Activated CD4-positive, alpha-beta T cell treated with anti-CD3 and anti-CD28 coated beads for 36 hours (primary cell): ENCODE results near the gene MAB21L4. TPM values are rescaled to one million over a fixed set of nuclear protein-coding genes. Genes with fewer than 3 reads are reported as not detected.

Experiments used
- ATAC-seq: fragments of 200-7000 bp; cut with Tn5 transposase; one replicate; pipeline ENCODE4 v1.10.0; 2021; ENCODE audit warnings: mild to moderate bottlenecking, moderate library complexity
- CTCF ChIA-PET: fragments of 350-600 bp; sonication (Branson Sonifier 250); formaldehyde crosslinking; loops from one replicate; lab custom pipeline; 2021; ENCODE audit warnings: antibody characterized with exemption; lab: Charles Lee
- POLR2A ChIA-PET: fragments of 350-600 bp; sonication (Branson Sonifier 250); formaldehyde crosslinking; loops from one replicate; lab custom pipeline; 2021; ENCODE audit warnings: antibody characterized with exemption, inconsistent platforms; lab: Charles Lee
- DNase-seq: peaks from one replicate; pipeline ENCODE4 v3.0.0-alpha.2; 2020
- H3K27ac Mint-ChIP-seq: one replicate; pipeline ENCODE4 v1.8.0; 2021; ENCODE audit warnings: mixed read lengths
- H3K27me3 Mint-ChIP-seq: one replicate; pipeline ENCODE4 v1.8.0; 2021; ENCODE audit warnings: mixed read lengths
- H3K36me3 Mint-ChIP-seq: one replicate; pipeline ENCODE4 v1.8.0; 2021; ENCODE audit warnings: low read depth, mixed read lengths
- H3K4me1 Mint-ChIP-seq: one replicate; pipeline ENCODE4 v1.8.0; 2021; ENCODE audit warnings: mixed read lengths
- H3K4me3 Mint-ChIP-seq: one replicate; pipeline ENCODE4 v1.8.0; 2021; ENCODE audit warnings: mild to moderate bottlenecking, moderate library complexity, mixed read lengths
- H3K9me3 Mint-ChIP-seq: one replicate; pipeline ENCODE4 v1.8.0; 2021; ENCODE audit warnings: low read depth, mixed read lengths
- intact Hi-C, 2 experiments: fragments of 100-400 bp; cut with DNase I in 1 of 2; cut with micrococcal nuclease in 1 of 2; formaldehyde crosslinking; loops; one replicate each; pipeline versions ENCODE4 v1.14.2 to v1.15.1; 2022 to 2024; cut with DNase I, micrococcal nuclease
- total RNA-seq, 2 experiments: library from RNA; stranded (reverse); gene quantifications; one replicate each; pipeline ENCODE4 v1.2.3, GENCODE V29; 2021

The MAB21L4 gene
- total RNA-seq, 2 experiments from 2014 or later: not detected

DNA sequence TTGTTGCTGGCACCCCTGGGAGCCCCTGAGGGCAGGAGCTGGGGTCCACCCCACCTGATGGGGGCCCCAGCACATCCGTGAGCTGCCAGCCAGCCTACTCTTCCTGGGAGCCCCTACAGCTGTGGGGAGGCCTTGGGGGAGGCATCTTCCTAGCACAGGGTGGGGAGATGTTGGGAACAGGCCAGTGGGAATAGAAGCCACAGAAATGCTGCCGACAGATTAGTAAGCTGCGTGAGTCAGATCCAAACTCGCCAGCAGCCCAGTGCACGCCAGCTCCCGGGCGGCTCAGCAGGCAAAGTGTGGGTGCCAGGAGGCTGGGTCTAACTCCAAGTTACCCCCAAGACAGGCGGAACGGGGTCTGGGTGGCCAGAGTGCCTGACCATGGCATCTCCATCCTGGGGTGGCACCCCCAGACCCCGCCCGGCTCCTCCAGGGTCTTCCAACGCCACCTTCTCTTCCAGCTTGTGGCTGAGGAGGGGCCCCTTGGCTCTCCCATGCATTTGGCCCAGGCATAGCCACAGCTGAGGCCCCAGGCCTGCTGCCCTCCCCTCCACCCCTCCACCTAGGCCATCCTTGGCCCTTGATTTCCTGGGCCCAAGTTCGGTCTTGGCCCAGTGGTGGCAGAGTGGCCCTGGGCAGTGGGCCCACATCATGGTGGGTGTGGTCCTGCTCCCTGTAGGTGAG is 25.5 kb upstream of the MAB21L4 start:
- Mint-ChIP-seq H3K36me3 (no peaks in the 10 kb centered on the region), H3K4me1 (no peaks in the 10 kb centered on the region), H3K4me3 (no peak overlapping the region), H3K27ac (no peak overlapping the region), H3K9me3 (no peaks in the 10 kb centered on the region), H3K27me3 (peaks cover 4% of the 10 kb centered on the region)
- DNase-seq (peak; percentile 13), ATAC-seq (no peak)
- ChIA-PET CTCF (interaction anchor here (0.6 to 1.0 kb wide), 2 partner anchors 40 to 243 kb away, joined by 3 read pairs; no protein-coding TSS in a partner anchor), POLR2A (no interaction called here)
- intact Hi-C loops: no loop called here

DNA sequence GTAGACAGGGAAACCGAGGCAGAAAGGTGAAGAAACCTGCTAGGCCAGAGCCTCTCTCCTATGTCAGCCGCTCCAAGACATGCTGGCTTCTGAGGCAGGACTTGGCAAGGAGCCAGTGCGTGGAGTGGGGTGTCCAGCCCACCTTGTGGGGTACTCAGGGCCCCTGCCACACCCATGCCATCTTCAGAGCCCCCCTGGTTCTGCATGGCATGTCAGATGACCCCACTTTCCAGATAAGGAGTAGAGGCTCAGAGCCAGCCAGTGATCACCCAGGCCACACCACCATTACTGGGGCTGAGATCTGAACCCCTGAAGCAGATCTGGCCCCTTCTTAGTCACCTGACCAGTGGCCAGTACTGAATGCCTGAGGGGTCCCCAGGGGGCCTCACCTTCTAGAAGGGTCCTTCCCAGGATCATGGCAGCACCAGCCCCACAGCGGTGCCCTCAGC is 24.9 kb upstream of the MAB21L4 start:
- H3K36me3 Mint-ChIP-seq: no peaks in the 10 kb centered on the region
- no peak overlapping the region for H3K4me3 Mint-ChIP-seq
- no peak for ATAC-seq
- no peaks in the 10 kb centered on the region for H3K9me3 Mint-ChIP-seq
- CTCF ChIA-PET: interaction anchor here (0.6 kb wide), 1 partner anchor 244 kb away, joined by 3 read pairs; no protein-coding TSS in a partner anchor
- no peak for DNase-seq
- intact Hi-C loops: no loop called here
- POLR2A ChIA-PET: no interaction called here
- no peaks in the 10 kb centered on the region for H3K4me1 Mint-ChIP-seq
- H3K27ac Mint-ChIP-seq: no peak overlapping the region
- peaks cover 4% of the 10 kb centered on the region for H3K27me3 Mint-ChIP-seq

DNA sequence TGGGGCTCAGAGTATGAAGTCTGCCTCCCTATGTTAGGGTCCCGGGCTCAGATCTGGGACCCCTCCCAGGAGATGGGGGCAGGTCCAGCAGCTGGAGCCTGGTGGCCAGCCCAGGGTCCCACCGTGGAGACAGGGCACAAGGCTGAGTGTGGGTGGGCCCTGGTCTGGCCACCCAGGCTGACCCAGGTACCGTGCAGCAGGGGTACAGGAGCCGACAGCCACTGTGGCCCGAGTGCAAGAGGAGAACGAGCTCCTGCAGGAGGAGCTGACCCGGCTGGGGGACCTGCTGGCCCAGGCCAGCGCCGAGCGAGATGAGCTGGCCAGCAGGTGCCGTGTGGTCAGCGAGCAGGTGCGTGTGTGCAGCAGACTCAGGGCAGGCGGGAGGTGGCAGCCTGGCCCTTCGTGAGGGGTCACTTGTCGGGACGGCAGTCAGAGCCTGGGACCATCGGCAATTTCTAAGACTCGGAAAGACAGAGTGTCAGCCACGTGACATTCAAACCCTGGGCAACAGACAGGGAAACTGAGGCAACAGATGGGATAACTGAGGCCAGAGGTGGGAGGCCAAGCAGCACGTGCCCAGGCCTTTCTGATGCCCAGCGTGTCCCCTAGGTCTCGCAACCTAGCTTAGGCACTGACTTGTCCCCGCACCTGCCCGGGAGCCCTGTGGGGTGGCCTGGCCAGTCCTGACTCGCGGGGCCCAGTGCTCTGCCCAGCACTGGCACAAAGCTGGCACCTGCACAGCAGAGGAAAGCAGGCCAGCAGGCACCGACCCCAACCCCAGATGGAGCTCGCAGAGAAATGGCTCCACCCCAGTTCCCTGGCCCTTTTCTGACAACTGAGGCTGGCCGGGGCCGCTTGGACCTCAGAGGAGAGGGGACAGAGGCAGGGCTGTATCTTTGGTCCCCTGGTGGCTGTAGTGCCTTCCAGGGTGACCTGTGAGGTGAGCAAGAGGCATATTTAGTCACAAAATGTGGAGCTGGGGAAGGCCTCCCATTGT is 24.1 kb upstream of the MAB21L4 start:
- H3K36me3 Mint-ChIP-seq: no peaks in the 10 kb centered on the region
- intact Hi-C loops: no loop called here

DNA sequence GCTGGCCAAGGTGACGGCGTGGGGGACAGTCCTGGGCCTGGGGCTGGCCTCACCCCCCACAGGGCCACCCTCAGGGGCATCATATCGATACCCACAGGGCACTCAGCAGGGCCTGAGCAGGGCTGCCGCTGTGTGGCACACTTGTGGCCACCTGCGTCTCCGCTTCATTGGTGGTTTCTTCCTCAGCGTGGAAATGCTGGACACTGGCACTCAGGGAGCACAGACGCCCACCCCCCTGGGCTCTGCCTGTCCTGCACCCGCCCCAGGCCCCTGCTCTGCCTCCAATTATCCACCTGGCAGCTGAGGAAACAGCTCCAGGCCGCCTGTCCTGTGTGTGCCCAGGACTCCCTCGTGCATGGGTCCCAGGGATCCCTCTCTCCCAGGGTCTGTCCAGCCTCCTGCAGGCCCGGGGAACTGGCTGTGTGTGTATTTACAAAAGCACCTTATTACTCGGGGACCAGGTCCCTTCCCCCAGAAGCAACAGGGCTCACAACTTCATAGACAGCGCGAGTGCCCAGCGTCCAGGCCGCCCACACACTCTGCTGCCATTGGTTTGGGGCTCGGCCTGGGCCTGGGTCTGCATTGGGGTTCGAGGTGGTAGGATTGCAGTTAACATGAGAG is 23.3 kb upstream of the MAB21L4 start:
- Mint-ChIP-seq H3K4me1 (no peaks in the 10 kb centered on the region), H3K27me3 (peaks cover 8% of the 10 kb centered on the region), H3K4me3 (no peak overlapping the region), H3K27ac (no peak overlapping the region), H3K9me3 (no peaks in the 10 kb centered on the region), H3K36me3 (no peaks in the 10 kb centered on the region)
- intact Hi-C loops: no loop called here
- POLR2A ChIA-PET: no interaction called here
- DNase-seq (peak; percentile 3), ATAC-seq (no peak)
- CTCF ChIA-PET: no interaction called here

More for the DNA sequence above, 24.1 kb upstream of the MAB21L4 start:
- ChIA-PET POLR2A (no interaction called here), CTCF (interaction anchor here (0.6 kb wide), 1 partner anchor 245 kb away, joined by 3 read pairs; no protein-coding TSS in a partner anchor)
- ATAC-seq: no peak
- Mint-ChIP-seq H3K27me3 (peaks cover 8% of the 10 kb centered on the region), H3K4me3 (no peak overlapping the region), H3K4me1 (no peaks in the 10 kb centered on the region), H3K9me3 (no peaks in the 10 kb centered on the region), H3K27ac (no peak overlapping the region)
- peak; percentile 5 for DNase-seq

DNA sequence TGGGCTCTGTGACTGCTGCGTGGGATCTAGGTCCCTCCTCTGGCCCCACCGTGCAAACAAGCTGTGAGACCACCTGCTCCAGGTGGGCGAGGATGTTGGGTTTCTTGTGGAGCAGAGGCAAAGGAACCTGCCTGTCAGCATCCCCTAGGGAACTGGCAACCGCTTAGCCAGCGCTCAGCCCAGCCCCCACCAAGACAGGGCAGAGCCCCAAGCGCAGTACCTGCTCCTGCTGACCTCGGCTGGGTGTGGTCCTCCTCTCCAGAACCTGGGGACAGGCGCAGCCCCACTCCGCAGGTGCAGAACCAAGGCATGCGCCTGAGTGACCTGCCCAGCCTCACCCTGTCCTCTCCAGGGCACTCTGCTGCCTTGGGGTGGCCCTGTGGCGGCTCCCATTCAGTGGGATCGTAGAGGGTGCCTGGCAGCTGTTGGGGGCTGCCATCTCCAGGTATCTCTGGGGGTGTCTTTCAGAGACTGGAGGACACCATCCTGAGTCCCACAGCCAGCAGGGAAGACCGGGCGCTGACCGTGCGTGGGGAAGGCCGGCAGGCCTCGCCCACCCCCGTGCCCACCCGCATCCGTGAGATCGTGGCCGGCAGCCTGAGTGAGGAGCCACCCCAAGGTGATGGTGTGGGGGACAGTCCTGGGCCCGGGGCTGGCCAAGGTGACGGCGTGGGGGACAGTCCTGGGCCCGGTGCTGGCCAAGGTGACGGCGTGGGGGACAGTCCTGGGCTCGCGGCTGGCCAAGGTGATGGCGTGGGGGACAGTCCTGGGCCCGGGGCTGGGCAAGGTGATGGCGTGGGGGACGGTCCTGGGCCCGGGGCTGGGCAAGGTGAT is 22.5 kb upstream of the MAB21L4 start:
- no peak overlapping the region for H3K4me3 Mint-ChIP-seq
- H3K36me3 Mint-ChIP-seq: no peaks in the 10 kb centered on the region
- intact Hi-C loops: no loop called here

DNA sequence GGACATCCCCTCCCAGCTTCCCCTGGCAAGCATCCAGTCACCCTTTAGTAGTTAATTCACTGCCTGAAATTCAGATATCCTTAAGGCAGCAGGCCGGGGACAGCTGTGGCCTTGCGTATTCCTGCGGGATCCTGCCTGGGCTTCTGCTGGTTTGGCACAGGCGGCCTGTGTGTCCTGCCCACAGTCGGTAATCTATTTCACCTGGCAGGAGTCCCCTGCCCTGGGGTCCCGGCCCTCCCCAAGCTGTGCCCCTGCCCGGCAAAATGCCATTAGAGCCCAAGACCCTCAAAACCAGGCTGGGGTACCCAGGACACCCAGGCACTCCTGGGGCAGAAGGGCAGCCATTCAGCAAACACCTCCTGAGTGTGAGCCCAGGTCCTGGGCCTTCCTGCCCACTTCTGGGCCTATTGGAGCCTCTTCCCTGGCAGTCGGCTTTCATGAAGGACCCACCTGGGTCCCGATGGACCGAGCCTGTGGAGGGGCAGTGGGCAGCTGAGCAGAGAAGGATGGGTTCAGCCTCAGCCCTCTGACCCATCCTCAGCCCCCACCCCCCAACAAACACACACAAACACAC is 21.8 kb upstream of the MAB21L4 start:
- intact Hi-C loops: no loop called here
- DNase-seq: peak; percentile 3
- CTCF ChIA-PET: interaction anchor here (0.6 kb wide), 1 partner anchor 259 kb away, joined by 3 read pairs; no protein-coding TSS in a partner anchor

More for the DNA sequence above, 22.5 kb upstream of the MAB21L4 start:
- H3K27ac Mint-ChIP-seq: no peak overlapping the region
- no peak for ATAC-seq
- no peaks in the 10 kb centered on the region for H3K9me3 Mint-ChIP-seq
- DNase-seq: peak; percentile 4
- POLR2A ChIA-PET: no interaction called here
- H3K27me3 Mint-ChIP-seq: peaks cover 8% of the 10 kb centered on the region
- H3K4me1 Mint-ChIP-seq: no peaks in the 10 kb centered on the region
- CTCF ChIA-PET: interaction anchor here (0.6 kb wide), 1 partner anchor 258 kb away, joined by 3 read pairs; no protein-coding TSS in a partner anchor

DNA sequence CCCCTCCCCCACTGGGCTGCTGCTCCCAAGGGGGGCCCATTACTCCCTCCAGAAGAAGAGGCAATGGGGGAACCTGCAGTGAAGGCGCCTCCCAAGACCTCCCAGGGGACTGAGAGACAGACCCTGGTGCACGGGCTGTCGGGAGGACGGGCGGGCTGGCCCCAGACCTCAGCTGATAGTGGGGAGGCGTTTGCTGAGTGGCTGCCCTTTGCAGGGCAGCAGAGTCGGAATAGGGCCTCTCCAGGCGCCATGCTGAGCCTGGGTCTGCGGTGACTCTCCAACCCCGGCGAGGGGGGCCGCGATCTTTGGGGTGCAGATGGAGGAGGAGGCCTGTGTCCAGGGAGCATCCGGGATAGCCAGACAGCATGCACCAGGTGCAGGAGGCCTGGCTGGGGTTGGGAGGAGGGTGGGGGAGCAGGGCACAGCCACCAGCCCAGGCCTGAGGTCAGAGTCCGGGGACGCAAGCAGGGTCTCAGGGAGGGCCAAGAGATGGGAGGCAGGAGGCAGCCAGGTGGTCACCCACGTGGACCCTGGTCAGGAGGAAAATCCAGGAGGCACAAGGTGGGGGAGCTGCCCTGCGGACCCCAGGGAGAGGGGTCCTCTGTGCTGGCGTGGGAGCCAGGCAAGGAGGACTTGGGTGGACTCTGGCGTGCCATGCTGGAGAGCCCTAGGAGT is 21.2 kb upstream of the MAB21L4 start:
- H3K27ac Mint-ChIP-seq: no peak overlapping the region
- no peak overlapping the region for H3K4me3 Mint-ChIP-seq
- H3K27me3 Mint-ChIP-seq: peaks cover 10% of the 10 kb centered on the region
- H3K36me3 Mint-ChIP-seq: no peaks in the 10 kb centered on the region
- no peak for DNase-seq
- intact Hi-C loops: no loop called here
- CTCF ChIA-PET: no interaction called here
- no peaks in the 10 kb centered on the region for H3K4me1 Mint-ChIP-seq
- H3K9me3 Mint-ChIP-seq: no peaks in the 10 kb centered on the region
- POLR2A ChIA-PET: no interaction called here
- ATAC-seq: no peak

More for the DNA sequence above, 21.8 kb upstream of the MAB21L4 start:
- Mint-ChIP-seq H3K27ac (no peak overlapping the region), H3K36me3 (no peaks in the 10 kb centered on the region), H3K4me3 (no peak overlapping the region), H3K9me3 (no peaks in the 10 kb centered on the region), H3K27me3 (peaks cover 8% of the 10 kb centered on the region), H3K4me1 (no peaks in the 10 kb centered on the region)
- POLR2A ChIA-PET: no interaction called here
- no peak for ATAC-seq

DNA sequence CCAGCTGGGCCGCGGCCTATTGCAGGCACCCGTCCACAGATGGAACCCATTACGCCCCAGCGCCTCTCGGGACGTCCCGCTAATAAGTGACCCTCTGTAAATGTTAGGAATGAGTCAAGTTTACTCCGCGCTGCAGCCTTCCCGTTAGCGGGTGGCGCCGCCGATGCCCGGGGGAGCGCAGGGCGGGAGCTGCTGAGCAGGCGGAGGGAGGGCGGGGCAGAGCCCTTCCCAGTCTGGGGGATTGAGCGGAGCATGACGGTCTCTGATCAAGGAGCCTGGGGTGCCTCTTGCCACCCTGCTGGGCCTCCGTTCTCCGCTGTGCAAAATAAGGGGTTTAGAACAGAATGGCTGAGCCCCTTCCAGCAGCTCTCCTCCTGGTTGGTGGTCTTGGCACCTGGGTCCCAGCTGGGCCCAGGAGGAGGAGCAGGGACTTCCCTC is 20.6 kb upstream of the MAB21L4 start:
- DNase-seq: no peak
- Mint-ChIP-seq H3K9me3 (no peaks in the 10 kb centered on the region), H3K27ac (no peak overlapping the region), H3K27me3 (peaks cover 14% of the 10 kb centered on the region), H3K36me3 (no peaks in the 10 kb centered on the region), H3K4me1 (no peaks in the 10 kb centered on the region), H3K4me3 (no peak overlapping the region)
- ChIA-PET POLR2A (no interaction called here), CTCF (no interaction called here)
- intact Hi-C loops: no loop called here
- ATAC-seq: no peak

DNA sequence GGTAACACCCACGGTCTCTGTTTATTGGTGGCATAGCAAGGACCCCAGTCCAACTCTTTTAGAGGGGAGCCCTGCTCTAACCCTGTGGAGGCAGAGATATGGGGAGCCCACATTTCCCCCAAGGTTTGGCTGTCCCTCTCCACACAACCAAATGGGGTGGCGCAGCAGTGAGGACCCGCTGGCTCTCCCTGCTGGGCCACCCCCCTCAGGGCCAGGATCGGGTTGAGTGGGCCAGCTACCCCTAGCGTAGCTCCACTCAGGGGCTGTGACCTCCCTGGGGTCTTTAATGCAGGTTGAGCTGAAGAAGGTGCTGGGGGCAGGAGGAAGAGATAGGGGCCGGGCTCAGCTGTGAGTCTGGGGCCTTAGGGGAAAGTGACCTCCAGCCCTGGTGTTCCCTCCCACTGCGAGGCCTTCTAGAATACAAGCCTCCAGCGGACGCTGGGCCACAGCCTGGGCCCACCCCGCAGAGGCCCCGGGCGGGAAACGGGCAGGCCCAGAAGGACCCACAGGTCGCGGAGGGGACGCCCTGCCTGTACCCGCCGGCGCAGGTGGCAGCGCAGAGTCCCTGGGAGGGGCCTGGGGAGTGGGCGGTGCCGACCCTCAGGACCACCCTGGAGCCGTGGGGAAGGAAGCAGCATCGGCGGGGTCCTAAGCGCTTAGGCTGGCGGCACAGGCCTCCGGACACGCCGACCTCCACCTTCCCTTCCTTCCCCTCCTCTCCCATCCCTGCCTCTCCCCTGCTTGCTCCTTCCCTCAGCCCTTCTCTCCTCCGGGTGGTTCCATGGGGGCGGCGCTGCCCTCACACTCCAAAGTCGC is 19.8 kb upstream of the MAB21L4 start:
- Mint-ChIP-seq H3K36me3 (no peaks in the 10 kb centered on the region), H3K27me3 (peaks cover 14% of the 10 kb centered on the region)

More for the DNA sequence above, 19.8 kb upstream of the MAB21L4 start:
- CTCF ChIA-PET: interaction anchor here (0.6 to 0.7 kb wide), 2 partner anchors 136 to 1166 kb away, joined by 3 read pairs; no protein-coding TSS in a partner anchor
- Mint-ChIP-seq H3K4me1 (no peaks in the 10 kb centered on the region), H3K9me3 (no peaks in the 10 kb centered on the region), H3K27ac (no peak overlapping the region), H3K4me3 (no peak overlapping the region)
- intact Hi-C loops: no loop called here
- POLR2A ChIA-PET: no interaction called here
- DNase-seq: no peak
- no peak for ATAC-seq
